Pancreas (tissue), 10 donors: ENCODE results near the gene AVEN. TPM values are rescaled to one million over a fixed set of nuclear protein-coding genes. Genes with fewer than 3 reads are reported as not detected.
A peak's percentile ranks its signal among the peaks of the same experiment; 100 is the strongest.

Experiments
- ATAC-seq, 4 donors: fragments of 200-7000 bp; cut with Tn5 transposase; one replicate each; pipeline versions ENCODE4 v1.8.0 to v1.9.1; 2020; ENCODE audit warnings: mild to moderate bottlenecking in 4 of 4, moderate library complexity in 4 of 4
- DNase-seq, 6 donors: peaks; one replicate each; pipeline ENCODE4 v3.0.0-alpha.2; 2020
- FAIRE-seq: peaks from 2 replicates; lab custom pipeline; 2012; peaks lifted over from hg19 to GRCh38; lab: Jason Lieb, UNC
- H3K27ac ChIP-seq, 4 donors: fragments of 200-600 bp; sonication (generic); 1 replicate in 3 of 4; 2 replicates in 1 of 4; pipeline versions ENCODE4 v1.5.0 to v1.8.0; 2020
- H3K27me3 ChIP-seq, 4 donors: fragments of 200-600 bp; one replicate each; pipeline ENCODE4 v1.8.0; 2021
- H3K36me3 ChIP-seq, 3 donors: fragments of 200-600 bp; sonication (generic) in 1 of 3; one replicate each; pipeline versions ENCODE4 v1.5.0 to v1.8.0; 2020 to 2021
- H3K4me1 ChIP-seq, 3 donors: fragments of 200-600 bp; one replicate each; pipeline ENCODE4 v1.8.0; 2021
- H3K4me3 ChIP-seq, 4 donors: fragments of 200-600 bp; sonication (generic) in 2 of 4; one replicate each; pipeline versions ENCODE4 v1.5.0 to v1.8.0; 2020 to 2021
- H3K9me3 ChIP-seq, 4 donors: fragments of 200-600 bp; one replicate each; pipeline ENCODE4 v1.8.0; 2021
- WGBS, 2 donors: extraction: QIAGEN DNeasy Blood & Tissue Kit; methylation state at CpG; one replicate each; pipeline ENCODE4 v1.1.7; 2013; 5-methylcytosine and 5-hydroxymethylcytosine counted together
- intact Hi-C, 3 donors: fragments of 100-400 bp; cut with DNase I; formaldehyde crosslinking; loops; one replicate each; pipeline versions ENCODE4 v1.11.1 to v1.14.2; 2022
- polyA plus RNA-seq, 2 donors: library from polyadenylated mRNA; stranded (reverse); fragments of 200-250 nt; gene quantifications; one replicate each; pipeline ENCODE4 v1.2.3, GENCODE V29; 2013
- total RNA-seq, 6 donors: library from RNA; stranded (reverse); fragmentation: NEBNext Ultra II Directional in 4 of 6; extraction: Animal tissue kit (Norgen Biotek cat#: 25700) in 4 of 6; gene quantifications; one replicate each; pipeline versions ENCODE4 v1.2.1 to v1.2.4, GENCODE V29; 2021 to 2023
- TF ChIP-seq, protein P1 (sequence below), 4 donors: fragments of 200-600 bp; sonication (generic) in 3 of 4; IDR thresholded peaks; one replicate each; pipeline versions ENCODE4 v1.5.0 to v1.8.0; 2021; ENCODE audit warnings: antibody characterized with exemption in 4 of 4
- donor health status: healthy with polysubstance abuse.
- donor health status: DM: no; HTN: no; CAD: no; lungs with moderate emphysema.
- donor health status: DM: no; HTN: no; CAD: no.
- donor health status: control.
- donor health status: control.
- donor health status: Bipolar disorder and iron deficiency.
- donor health status: DM: yes; HTN: yes; CAD: no.
- donor health status: DM: no; HTN: no; CAD: no.
- donor health status: DM: no; HTN: no; CAD: no.
- donor health status: DM: yes; HTN: yes; CAD: no.

Gene AVEN
- total and polyA plus RNA-seq, 8 donors: 5.9 to 13.9 (median 9.6) TPM

DNA sequence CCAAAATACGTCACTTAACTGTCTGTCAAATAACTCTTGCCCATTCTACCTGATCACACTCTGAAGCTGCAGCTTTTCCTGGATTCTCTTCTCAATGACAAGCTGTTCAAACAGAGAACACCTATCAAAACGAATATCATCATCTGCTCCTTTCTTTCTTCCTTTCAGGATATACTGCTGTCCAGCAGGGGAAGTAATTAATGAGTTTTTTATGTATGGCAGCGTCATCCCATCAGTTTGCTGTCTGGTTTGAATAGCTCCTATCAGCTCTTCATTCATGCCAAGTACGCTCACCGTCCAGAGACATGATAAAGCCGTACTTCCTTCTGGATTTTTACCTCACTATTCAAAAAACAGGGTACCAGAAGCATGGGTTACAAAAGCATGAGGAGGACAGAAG is 70.8 kb downstream of the AVEN start, which contains the start of gene CHRM5:
Gene CHRM5 (plus strand): TSS at position 274 of the 400 bp plus-strand sequence. CDS start 94,221 bp downstream, outside the sequence.
- Histone ChIP-seq H3K4me1 (peaks cover 0 to 6% (median 3%) of the 10 kb centered on the region in 3 donors), H3K27ac (no peak within 1 kb of the TSS), H3K27me3 (no peaks in the 10 kb centered on the region), H3K4me3 (no peak within 1 kb of the TSS), H3K9me3 (no peaks in the 10 kb centered on the region), H3K36me3 (no peaks in the 10 kb centered on the region)
- ATAC-seq: no peak
- 61 to 71% methylated on average over 6 of the region's 6 CpGs for WGBS, 2 donors
- no peak for DNase-seq
- FAIRE-seq: no peak
- TF ChIP-seq, protein P1, sequence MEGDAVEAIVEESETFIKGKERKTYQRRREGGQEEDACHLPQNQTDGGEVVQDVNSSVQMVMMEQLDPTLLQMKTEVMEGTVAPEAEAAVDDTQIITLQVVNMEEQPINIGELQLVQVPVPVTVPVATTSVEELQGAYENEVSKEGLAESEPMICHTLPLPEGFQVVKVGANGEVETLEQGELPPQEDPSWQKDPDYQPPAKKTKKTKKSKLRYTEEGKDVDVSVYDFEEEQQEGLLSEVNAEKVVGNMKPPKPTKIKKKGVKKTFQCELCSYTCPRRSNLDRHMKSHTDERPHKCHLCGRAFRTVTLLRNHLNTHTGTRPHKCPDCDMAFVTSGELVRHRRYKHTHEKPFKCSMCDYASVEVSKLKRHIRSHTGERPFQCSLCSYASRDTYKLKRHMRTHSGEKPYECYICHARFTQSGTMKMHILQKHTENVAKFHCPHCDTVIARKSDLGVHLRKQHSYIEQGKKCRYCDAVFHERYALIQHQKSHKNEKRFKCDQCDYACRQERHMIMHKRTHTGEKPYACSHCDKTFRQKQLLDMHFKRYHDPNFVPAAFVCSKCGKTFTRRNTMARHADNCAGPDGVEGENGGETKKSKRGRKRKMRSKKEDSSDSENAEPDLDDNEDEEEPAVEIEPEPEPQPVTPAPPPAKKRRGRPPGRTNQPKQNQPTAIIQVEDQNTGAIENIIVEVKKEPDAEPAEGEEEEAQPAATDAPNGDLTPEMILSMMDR (IDR thresholded peaks at IDR 0.05): no peak
- intact Hi-C loops: no loop called here

DNA sequence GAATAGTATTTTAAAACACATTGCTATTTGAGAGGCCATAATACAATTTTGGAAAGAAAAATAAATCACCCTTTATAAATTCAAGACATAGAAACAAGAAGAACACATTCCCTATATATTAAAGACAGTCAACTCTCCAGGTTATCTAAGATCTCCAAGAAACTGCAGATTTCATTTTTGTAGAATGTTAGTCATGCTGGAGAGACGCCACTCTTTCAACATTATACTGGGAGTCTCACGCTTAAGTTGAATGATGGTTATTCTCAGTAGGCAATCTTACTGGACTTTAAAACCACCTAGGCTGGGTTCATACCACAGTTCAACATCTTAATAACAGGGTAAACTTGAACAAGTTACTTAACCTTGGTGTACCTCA is 74.4 kb downstream of the AVEN start:
- FAIRE-seq: no peak
- TF ChIP-seq, protein P1 (IDR thresholded peaks at IDR 0.05): no peak

GRCh38 chr15:33963831-33964664 is 75.0 kb downstream of the AVEN start:
- ATAC-seq (peak in 3 of 4 donors; percentile 61 to 72 (median 66)), DNase-seq (no peak), FAIRE-seq (peak; percentile 23)
- H3K27ac ChIP-seq: no peak overlapping the region
- H3K27me3 ChIP-seq: no peaks in the 10 kb centered on the region
- H3K4me3 ChIP-seq: no peak overlapping the region
- H3K4me1 ChIP-seq: peaks cover 0 to 6% (median 3%) of the 10 kb centered on the region in 3 donors
- TF ChIP-seq, protein P1 (IDR thresholded peaks at IDR 0.05): peak in 2 of 4 donors; percentile 29 to 30
- H3K9me3 ChIP-seq: no peaks in the 10 kb centered on the region
- 59 to 64% methylated on average over 8 of the region's 8 CpGs for WGBS, 2 donors
- intact Hi-C loops: no loop called here
- H3K36me3 ChIP-seq: no peaks in the 10 kb centered on the region

More for the DNA sequence above, 74.4 kb downstream of the AVEN start:
- no peak for ATAC-seq
- no peak for DNase-seq
- Histone ChIP-seq H3K36me3 (no peaks in the 10 kb centered on the region), H3K27ac (no peak overlapping the region), H3K4me1 (peaks cover 0 to 6% (median 3%) of the 10 kb centered on the region in 3 donors), H3K27me3 (no peaks in the 10 kb centered on the region), H3K9me3 (no peaks in the 10 kb centered on the region), H3K4me3 (no peak overlapping the region)
- intact Hi-C loops: no loop called here
- 89 to 97% methylated on average over 2 of the region's 2 CpGs for WGBS, 2 donors

GRCh38 chr15:33960549-33960935 is 78.5 kb downstream of the AVEN start:
- intact Hi-C loops: no loop called here
- no peak overlapping the region for H3K27ac ChIP-seq
- TF ChIP-seq, protein P1 (IDR thresholded peaks at IDR 0.05): no peak
- DNase-seq (no peak), ATAC-seq (no peak), FAIRE-seq (no peak)
- no peaks in the 10 kb centered on the region for H3K27me3 ChIP-seq
- H3K36me3 ChIP-seq: no peaks in the 10 kb centered on the region
- no peak overlapping the region for H3K4me3 ChIP-seq
- 51 to 54% methylated on average over 3 of the region's 3 CpGs for WGBS, 2 donors
- no peaks in the 10 kb centered on the region for H3K9me3 ChIP-seq
- H3K4me1 ChIP-seq: peaks cover 0 to 6% (median 3%) of the 10 kb centered on the region in 3 donors
